Spleen (tissue), 7 donors: ENCODE data around the gene SUMF1.

Source experiments
- CTCF ChIP-seq, 11 experiments: fragments of 200-600 bp in 7 of 11; fragments of 450-650 bp in 4 of 11; sonication (generic) in 4 of 11; IDR thresholded peaks in 8 of 11; conservative IDR thresholded peaks in 3 of 11; 1 replicate in 7 of 11; 2 replicates in 4 of 11; pipeline versions ENCODE4 v1.4.0 to v1.8.0; 2016 to 2021; ENCODE audit warnings: antibody characterized with exemption in 11 of 11, inconsistent platforms in 4 of 11, mild to moderate bottlenecking in 1 of 11
- POLR2A ChIP-seq, 3 donors: fragments of 450-650 bp; IDR thresholded peaks; one replicate each; pipeline ENCODE4 v1.5.1; 2017; ENCODE audit warnings: antibody characterized with exemption in 3 of 3, mild to moderate bottlenecking in 1 of 3
- POLR2AphosphoS5 ChIP-seq, 3 donors: sonication (generic); formaldehyde crosslinking; IDR thresholded peaks; one replicate each; pipeline ENCODE4 v1.5.1; 2017; ENCODE audit warnings: antibody characterized with exemption in 3 of 3
- donor health status: DM: no; HTN: no; CAD: no; lungs with moderate emphysema.
- donor health status: DM: no; HTN: no; CAD: no.
- donor health status: DM: no; HTN: no; CAD: no.

DNA sequence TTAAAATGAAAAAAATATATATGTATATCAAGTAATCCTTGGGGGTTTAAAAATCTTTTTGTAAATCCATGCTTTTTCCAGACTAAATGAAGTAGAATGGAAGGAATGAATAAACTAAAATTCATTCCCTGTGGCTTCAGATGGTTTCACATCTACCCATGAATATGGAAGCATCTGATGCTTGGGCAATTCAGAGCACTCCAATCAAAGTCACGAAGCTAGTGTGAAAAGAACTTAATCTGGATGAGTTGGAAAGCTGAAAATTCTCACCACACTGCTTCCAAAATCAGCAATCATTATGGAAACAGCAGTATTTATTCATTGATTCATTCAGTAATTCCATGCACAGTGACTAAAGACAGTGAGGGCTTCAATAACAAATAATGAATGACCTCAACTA, 55.2 kb downstream of the SUMF1 start:
- TF ChIP-seq CTCF (IDR thresholded peaks at IDR 0.05 in 8 of 11, conservative IDR thresholded peaks at IDR 0.05 in 3 of 11) (no peak), POLR2A (IDR thresholded peaks at IDR 0.05) (no peak), POLR2AphosphoS5 (IDR thresholded peaks at IDR 0.05) (no peak)
